Measurements from ENCODE around the gene PLPP3. TPM values are rescaled to one million over a fixed set of nuclear protein-coding genes. Genes with fewer than 3 reads are reported as not detected.

Gene PLPP3
- total RNA-seq, 4 donors from 2014 or later = 138 to 244 (median 181) TPM

- Histone ChIP-seq H3K4me3 (no peak overlapping the region), H3K36me3 (no peaks in the 10 kb centered on the region), H3K27ac (replicated peaks in 1 of 4) (peak overlapping the region in 3 of 4 donors; percentile 38 to 68 (median 67)), H3K9me3 (no peaks in the 10 kb centered on the region), H3K4me1 (peaks cover 46 to 71% (median 62%) of the 10 kb centered on the region in 4 donors), H3K27me3 (no peaks in the 10 kb centered on the region)
- intact Hi-C loops (cut with DNase I) = no loop called here
- 88% methylated on average over 5 of the region's 5 CpGs for whole genome bisulfite sequencing
- TF ChIP-seq POLR2A (IDR thresholded peaks at IDR 0.05; ENCODE audit: low read depth) (no peak), CTCF (IDR thresholded peaks at IDR 0.05) (no peak), POLR2AphosphoS5 (IDR thresholded peaks at IDR 0.05) (no peak), EP300 (IDR thresholded peaks at IDR 0.05) (no peak)
- no peak for DNase-seq (ENCODE audit: extremely low spot score)
These were observed 127.9 kb downstream of the PLPP3 start for GRCh38 chr1:56451491-56451890.

GRCh38 chr1:56450004-56450666 is 129.2 kb downstream of the PLPP3 start:
- intact Hi-C loops (cut with DNase I) = no loop called here
- H3K9me3 ChIP-seq = no peaks in the 10 kb centered on the region
- no peaks in the 10 kb centered on the region for H3K36me3 ChIP-seq
- no peak for DNase-seq (ENCODE audit: extremely low spot score)
- WGBS = 89% methylated on average over 4 of the region's 4 CpGs
- H3K27ac ChIP-seq (replicated peaks in 1 of 4) = peak overlapping the region in 2 of 4 donors; percentile 41 to 72
- peaks cover 43 to 75% (median 66%) of the 10 kb centered on the region in 4 donors for H3K4me1 ChIP-seq
- H3K27me3 ChIP-seq = no peaks in the 10 kb centered on the region
- TF ChIP-seq POLR2AphosphoS5 (IDR thresholded peaks at IDR 0.05) = no peak
- TF ChIP-seq EP300 (IDR thresholded peaks at IDR 0.05) = no peak
- TF ChIP-seq POLR2A (IDR thresholded peaks at IDR 0.05; ENCODE audit: low read depth) = no peak
- no peak for TF ChIP-seq CTCF (IDR thresholded peaks at IDR 0.05)
- H3K4me3 ChIP-seq = no peak overlapping the region

- H3K27me3 ChIP-seq = no peaks in the 10 kb centered on the region
- H3K4me3 ChIP-seq = no peak overlapping the region
- H3K27ac ChIP-seq (replicated peaks in 1 of 4) = peak overlapping the region in 3 of 4 donors; percentile 41 to 72 (median 57)
- H3K9me3 ChIP-seq = no peaks in the 10 kb centered on the region
- no peaks in the 10 kb centered on the region for H3K36me3 ChIP-seq
- 62% methylated on average over 12 of the region's 12 CpGs for WGBS
- no peak for DNase-seq (ENCODE audit: extremely low spot score)
- TF ChIP-seq CTCF (IDR thresholded peaks at IDR 0.05) (no peak), POLR2AphosphoS5 (IDR thresholded peaks at IDR 0.05) (peak; percentile 17 to 20), EP300 (IDR thresholded peaks at IDR 0.05) (no peak), POLR2A (IDR thresholded peaks at IDR 0.05; ENCODE audit: low read depth) (no peak)
- H3K4me1 ChIP-seq = peaks cover 43 to 75% (median 66%) of the 10 kb centered on the region in 4 donors
- intact Hi-C loops (cut with DNase I) = no loop called here
These were observed 130.6 kb downstream of the PLPP3 start for GRCh38 chr1:56448529-56449300.

GRCh38 chr1:56447823-56448222 is 131.5 kb downstream of the PLPP3 start:
- H3K27ac ChIP-seq (replicated peaks in 1 of 4) = peak overlapping the region in 3 of 4 donors; percentile 57 to 78 (median 72)
- no peaks in the 10 kb centered on the region for H3K9me3 ChIP-seq
- no peak for DNase-seq (ENCODE audit: extremely low spot score)
- no peaks in the 10 kb centered on the region for H3K36me3 ChIP-seq
- peaks cover 34 to 66% (median 58%) of the 10 kb centered on the region in 4 donors for H3K4me1 ChIP-seq
- intact Hi-C loops (cut with DNase I) = no loop called here
- H3K27me3 ChIP-seq = no peaks in the 10 kb centered on the region
- no peak overlapping the region for H3K4me3 ChIP-seq
- 74% methylated on average over 2 of the region's 2 CpGs for WGBS
- no peak for TF ChIP-seq EP300 (IDR thresholded peaks at IDR 0.05)
- no peak for TF ChIP-seq POLR2AphosphoS5 (IDR thresholded peaks at IDR 0.05)
- no peak for TF ChIP-seq POLR2A (IDR thresholded peaks at IDR 0.05; ENCODE audit: low read depth)
- no peak for TF ChIP-seq CTCF (IDR thresholded peaks at IDR 0.05)
